ENCODE measurements around the gene GDNF. TPM values are rescaled to one million over a fixed set of nuclear protein-coding genes. Genes with fewer than 3 reads are reported as not detected.

Gene GDNF
- total RNA-seq, 4 donors from 2014 or later = not detected

- H3K36me3 ChIP-seq = no peaks in the 10 kb centered on the region
- H3K27me3 ChIP-seq = no peaks in the 10 kb centered on the region
- H3K27ac ChIP-seq = no peak overlapping the region
- no peaks in the 10 kb centered on the region for H3K9me3 ChIP-seq
- TF ChIP-seq POLR2A (IDR thresholded peaks at IDR 0.05) (no peak), CTCF (IDR thresholded peaks at IDR 0.05) (no peak), EP300 (IDR thresholded peaks at IDR 0.05) (no peak)
- WGBS, 2 donors = 91% methylated on average over 3 of the region's 3 CpGs
- DNase-seq (ENCODE audit: low spot score in 2 of 2) = no peak
- H3K4me1 ChIP-seq = no peaks in the 10 kb centered on the region
- H3K4me3 ChIP-seq = no peak overlapping the region
Measured at GRCh38 chr5:37816331-37816730, 23.5 kb downstream of the GDNF start.

GRCh38 chr5:37815913-37816312, 23.9 kb downstream of the GDNF start:
- no peaks in the 10 kb centered on the region for H3K27me3 ChIP-seq
- no peak overlapping the region for H3K4me3 ChIP-seq
- no peak for DNase-seq (ENCODE audit: low spot score in 2 of 2)
- no peaks in the 10 kb centered on the region for H3K36me3 ChIP-seq
- TF ChIP-seq CTCF (IDR thresholded peaks at IDR 0.05) (no peak), POLR2A (IDR thresholded peaks at IDR 0.05) (no peak), EP300 (IDR thresholded peaks at IDR 0.05) (no peak)
- WGBS, 2 donors = 51 to 60% methylated on average over 7 of the region's 7 CpGs
- no peaks in the 10 kb centered on the region for H3K4me1 ChIP-seq
- H3K9me3 ChIP-seq = no peaks in the 10 kb centered on the region
- H3K27ac ChIP-seq = no peak overlapping the region

GRCh38 chr5:37814699-37815098, 25.1 kb downstream of the GDNF start:
- H3K9me3 ChIP-seq = no peaks in the 10 kb centered on the region
- no peaks in the 10 kb centered on the region for H3K36me3 ChIP-seq
- TF ChIP-seq POLR2A (IDR thresholded peaks at IDR 0.05) (no peak), EP300 (IDR thresholded peaks at IDR 0.05) (no peak), CTCF (IDR thresholded peaks at IDR 0.05) (no peak)
- no peaks in the 10 kb centered on the region for H3K4me1 ChIP-seq
- WGBS, 2 donors = 58 to 62% methylated on average over 11 of the region's 11 CpGs
- H3K4me3 ChIP-seq = no peak overlapping the region
- H3K27me3 ChIP-seq = no peaks in the 10 kb centered on the region
- DNase-seq (ENCODE audit: low spot score in 2 of 2) = no peak
- H3K27ac ChIP-seq = no peak overlapping the region

GRCh38 chr5:37812365-37812764, 27.5 kb downstream of the GDNF start:
- no peak overlapping the region for H3K27ac ChIP-seq
- no peaks in the 10 kb centered on the region for H3K4me1 ChIP-seq
- no peak for DNase-seq (ENCODE audit: low spot score in 2 of 2)
- TF ChIP-seq CTCF (IDR thresholded peaks at IDR 0.05) (no peak), POLR2A (IDR thresholded peaks at IDR 0.05) (no peak), EP300 (IDR thresholded peaks at IDR 0.05) (no peak)
- 98 to 100% methylated on average over 2 of the region's 2 CpGs for WGBS, 2 donors
- no peaks in the 10 kb centered on the region for H3K36me3 ChIP-seq
- H3K27me3 ChIP-seq = no peaks in the 10 kb centered on the region
- no peaks in the 10 kb centered on the region for H3K9me3 ChIP-seq
- H3K4me3 ChIP-seq = no peak overlapping the region

- DNase-seq (ENCODE audit: low spot score in 2 of 2) = no peak
- no peak overlapping the region for H3K4me3 ChIP-seq
- no peaks in the 10 kb centered on the region for H3K27me3 ChIP-seq
- WGBS, 2 donors = 87 to 90% methylated on average over 10 of the region's 10 CpGs
- no peak for TF ChIP-seq POLR2A (IDR thresholded peaks at IDR 0.05)
- no peak for TF ChIP-seq CTCF (IDR thresholded peaks at IDR 0.05)
- TF ChIP-seq EP300 (IDR thresholded peaks at IDR 0.05) = no peak
- H3K36me3 ChIP-seq = no peaks in the 10 kb centered on the region
- no peaks in the 10 kb centered on the region for H3K9me3 ChIP-seq
- H3K27ac ChIP-seq = no peak overlapping the region
- no peaks in the 10 kb centered on the region for H3K4me1 ChIP-seq
Measured at GRCh38 chr5:37811866-37812265, 28.0 kb downstream of the GDNF start.

All from tibial nerve (tissue), 4 donors.